NCI-H460 (cell line): Measurements from ENCODE around the gene CXCL11. TPM values are rescaled to one million over a fixed set of nuclear protein-coding genes. Genes with fewer than 3 reads are reported as not detected.
"Not testable (repeated sequence)": the region's sequence is repeated elsewhere in the genome, so short reads cannot be mapped to it uniquely, and the experiment has no call there.

Source experiments
- DNase-seq: peaks from one replicate; pipeline ENCODE4 v3.0.0-alpha.2; 2016; ENCODE audit warnings: low read depth; ENCODE audit errors: extremely low read depth
- total RNA-seq: library from RNA; depleted of rRNA; stranded (reverse); fragments of >200 nt; shearing (Covaris generic); gene quantifications from 2 replicates; pipeline ENCODE4 v1.2.3, GENCODE V29; 2014; rRNA removed

CXCL11 gene
- total RNA-seq, 1 experiment from 2014 or later = not detected

DNA sequence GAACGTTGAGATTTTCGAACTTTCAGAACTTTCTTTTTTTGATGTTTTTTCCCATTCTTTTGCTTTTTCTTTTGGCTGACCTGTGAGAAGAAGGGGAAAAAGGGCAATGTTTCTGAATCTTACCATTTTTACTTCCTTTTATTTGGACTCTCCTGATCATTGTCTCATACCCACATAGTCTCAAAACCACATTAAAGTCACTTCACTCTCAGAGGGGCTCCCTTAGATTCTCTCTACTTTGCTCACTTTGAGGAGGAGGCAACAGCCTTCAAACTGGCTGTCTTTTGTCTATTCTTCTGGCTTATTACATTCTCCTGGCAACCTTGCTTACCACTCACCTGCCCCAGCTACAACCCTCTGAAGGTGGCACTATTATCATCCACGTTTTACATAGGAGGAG lies 32.2 kb downstream of the CXCL11 start:
- DNase-seq = no peak

DNA sequence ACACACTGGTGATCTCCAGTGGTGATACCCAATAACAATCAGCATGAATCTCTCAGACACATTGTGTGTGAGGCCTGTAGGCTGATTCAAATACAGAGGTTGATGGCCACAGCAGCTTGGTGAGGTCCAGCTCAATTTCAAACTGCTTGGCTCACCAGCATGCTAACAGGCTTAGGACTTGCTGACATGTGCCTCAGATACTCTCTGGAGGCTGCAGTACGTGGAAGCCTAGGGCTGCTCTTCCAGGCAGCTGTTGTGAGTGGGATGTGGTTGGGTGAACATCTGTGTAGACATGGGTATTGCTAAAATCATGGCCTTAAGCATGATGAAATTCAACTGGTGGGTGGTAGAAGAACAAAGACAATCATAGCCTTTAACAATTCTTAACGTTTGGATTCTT lies 32.8 kb downstream of the CXCL11 start:
- no peak for DNase-seq

DNA sequence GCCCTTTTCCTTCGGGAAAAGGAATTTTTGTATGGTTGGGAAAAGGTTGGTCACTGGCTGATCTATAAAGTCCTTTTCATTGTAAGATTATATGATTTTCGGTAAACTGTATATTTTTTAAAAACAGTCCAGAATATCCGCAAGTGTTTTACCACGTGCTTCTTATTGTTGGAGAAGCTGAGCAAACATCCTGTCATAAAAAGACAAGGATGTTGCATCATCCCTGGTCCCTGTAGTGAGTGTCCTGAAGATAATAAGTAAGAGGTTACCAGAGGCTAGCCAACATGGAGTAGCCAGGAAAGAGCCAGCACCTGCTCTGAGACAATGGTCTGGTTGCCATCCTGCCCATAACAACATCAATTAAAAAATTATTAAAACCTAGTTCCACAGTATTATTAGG lies 33.7 kb downstream of the CXCL11 start:
- no peak for DNase-seq

DNA sequence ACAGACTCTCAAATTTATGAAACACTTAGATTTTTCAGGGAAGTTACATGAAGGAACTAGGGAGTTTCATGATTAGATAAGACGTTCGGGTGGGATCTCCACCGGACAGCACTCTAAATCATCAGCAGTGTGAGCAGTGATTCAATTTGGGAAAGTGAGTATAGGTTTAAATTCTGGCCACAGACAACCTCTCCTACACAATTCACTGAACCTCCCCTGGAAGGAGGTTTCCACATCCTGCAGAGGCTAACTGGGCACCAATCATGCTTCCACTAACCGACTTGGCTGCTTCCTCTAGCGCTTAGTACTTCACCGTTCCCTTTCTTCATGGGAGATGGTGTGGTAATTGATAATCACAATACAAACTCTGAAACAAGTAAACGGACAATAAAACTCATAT lies 34.2 kb downstream of the CXCL11 start:
- no peak for DNase-seq

DNA sequence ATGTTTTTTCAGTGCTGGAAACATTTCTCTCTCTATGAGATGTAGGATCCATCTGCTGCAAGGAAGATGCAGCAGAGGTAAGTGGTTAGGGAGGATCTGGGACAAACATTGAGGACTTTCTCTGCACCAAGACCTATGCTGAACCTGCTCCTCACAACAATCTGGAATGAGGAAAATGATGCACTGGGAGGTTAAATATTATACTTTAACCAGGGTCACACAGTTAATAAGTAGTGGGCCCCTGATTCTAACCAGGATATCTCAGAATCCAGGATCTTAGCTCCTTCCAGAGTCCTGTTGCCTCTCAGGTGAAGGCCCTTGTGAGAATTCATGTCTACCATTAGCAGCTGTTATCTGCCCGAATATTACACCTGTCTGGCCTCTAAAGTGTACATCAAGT lies 35.6 kb downstream of the CXCL11 start:
- DNase-seq = no peak

DNA sequence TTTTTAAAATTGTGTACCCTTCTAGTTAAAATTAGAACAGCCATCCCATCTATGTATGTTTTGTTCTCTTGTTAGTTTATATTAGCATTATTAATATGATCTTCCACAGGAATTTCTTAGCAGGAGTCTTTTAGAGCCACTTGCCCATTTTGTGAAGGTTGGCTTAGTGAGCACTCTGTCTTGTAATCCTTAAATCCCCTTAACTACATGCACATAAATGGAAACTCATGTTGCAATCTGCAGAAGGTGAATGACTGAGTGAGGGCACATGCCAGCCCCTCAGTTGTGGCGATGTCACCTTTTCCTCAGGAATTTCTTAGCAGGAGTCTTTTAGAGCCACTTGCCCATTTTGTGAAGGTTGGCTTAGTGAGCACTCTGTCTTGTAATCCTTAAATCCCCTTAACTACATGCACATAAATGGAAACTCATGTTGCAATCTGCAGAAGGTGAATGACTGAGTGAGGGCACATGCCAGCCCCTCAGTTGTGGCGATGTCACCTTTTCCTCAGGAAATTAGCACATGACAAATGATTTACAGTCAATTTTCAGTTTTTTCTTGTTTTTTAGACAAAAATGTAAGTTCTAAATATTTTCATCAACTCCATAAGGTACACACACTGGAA lies 37.2 kb downstream of the CXCL11 start:
- DNase-seq = not testable (repeated sequence)

DNA sequence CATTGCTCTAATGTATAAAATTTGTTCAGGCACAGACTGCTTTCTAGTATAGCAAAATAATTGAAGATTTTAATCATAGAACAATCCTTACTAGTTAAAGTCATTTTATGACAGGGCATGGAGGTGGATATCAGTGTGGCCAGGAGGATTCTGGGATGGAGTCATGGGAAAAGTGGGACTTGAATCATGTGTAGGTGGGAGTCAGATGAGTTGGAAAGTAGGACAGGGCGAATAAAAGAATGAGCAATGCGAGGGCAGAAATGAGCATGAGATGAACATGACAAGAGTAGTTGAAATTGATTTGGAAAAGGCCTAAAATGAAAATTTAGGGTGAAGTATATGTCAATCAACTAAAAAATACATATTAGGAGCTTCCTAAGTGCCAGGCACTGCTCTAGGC lies 37.9 kb downstream of the CXCL11 start:
- DNase-seq = no peak

DNA sequence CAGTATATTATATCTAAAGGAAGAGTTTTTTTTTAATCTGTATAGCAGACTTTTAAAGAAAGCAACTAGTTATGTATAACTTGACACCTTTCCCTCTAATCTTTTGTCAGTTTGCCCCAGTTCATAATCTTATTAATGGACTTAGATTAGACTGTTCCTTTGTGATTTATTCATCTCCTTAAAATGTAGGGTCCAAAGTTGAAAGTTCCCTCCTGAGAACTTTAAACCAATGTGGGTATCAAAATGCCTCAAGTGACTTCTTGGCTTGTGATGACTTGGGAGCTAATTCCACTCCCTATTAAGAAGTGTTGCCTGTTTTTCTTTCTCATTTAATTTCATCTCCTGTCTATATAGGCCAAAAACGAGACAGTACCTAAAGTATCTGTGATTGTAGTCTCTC lies 38.8 kb downstream of the CXCL11 start:
- DNase-seq = no peak

DNA sequence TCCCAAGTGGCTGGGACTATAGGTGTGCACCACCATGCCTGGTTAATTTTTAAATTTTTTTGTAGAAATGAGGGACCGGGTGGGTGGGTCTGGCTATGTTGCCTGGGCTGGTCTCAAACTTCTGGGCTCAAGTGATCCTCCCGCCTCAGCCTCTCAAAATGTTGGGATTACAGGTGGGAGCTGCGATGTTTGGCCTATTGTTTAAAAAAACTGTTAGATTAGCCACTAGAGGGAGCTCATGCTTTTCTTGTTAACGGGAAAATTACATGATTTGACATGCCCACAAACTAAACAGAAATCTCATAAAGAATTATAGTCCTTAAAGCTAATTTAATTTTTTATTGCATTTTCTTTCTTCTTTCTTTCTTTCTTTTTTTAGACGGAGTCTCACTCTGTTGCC lies 40.1 kb downstream of the CXCL11 start:
- DNase-seq = peak; percentile 43

DNA sequence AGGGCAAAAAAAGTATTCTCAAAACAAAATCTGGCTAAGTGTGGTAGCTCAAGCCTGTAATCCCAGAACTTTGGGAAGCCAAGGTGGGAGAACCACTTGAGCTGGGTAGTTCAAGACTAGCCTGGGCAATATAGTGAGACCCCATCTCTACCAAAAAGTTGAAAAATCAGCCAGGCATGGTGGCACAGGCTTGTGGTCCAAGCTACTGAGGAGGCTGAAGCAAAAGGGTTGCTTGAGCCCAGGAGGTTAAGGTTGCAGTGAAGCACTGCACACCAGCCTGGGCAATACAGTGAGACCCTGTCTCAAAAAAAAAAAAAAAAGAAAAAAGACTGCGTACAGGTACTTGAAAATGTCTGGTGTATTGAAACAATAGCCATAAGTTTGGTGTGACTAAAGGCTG lies 43.4 kb downstream of the CXCL11 start:
- DNase-seq = no peak

DNA sequence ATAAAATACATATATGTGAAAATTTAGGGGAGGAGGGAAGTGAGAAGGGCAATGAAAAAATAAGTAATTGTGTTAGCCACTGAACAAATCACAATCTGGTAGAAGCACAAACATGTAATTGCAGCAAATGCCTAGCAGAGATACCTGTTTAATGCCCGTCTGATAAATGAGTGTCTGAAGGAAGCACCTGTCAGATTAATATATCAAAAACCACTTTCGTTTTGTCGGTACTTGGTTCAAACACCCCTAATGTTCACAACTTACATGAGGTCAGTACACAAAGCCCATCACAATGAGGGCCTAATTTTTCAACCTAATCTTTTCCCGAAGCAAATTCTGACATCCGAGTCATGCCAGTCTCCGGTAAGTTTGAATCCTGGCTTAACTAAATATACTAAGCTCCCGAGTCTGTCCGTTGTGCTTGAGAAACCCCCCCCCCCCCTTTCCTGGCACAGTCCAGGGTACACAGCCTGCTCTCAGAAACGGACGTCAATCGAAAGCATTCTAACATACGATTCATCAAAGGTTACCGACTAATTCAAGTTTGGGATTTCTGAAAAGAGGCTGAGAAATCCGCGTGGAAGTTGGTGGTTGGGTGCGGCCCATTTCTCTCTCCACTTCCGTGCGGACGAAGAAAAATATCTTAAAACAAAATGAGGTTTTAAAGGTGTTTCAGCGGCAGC lies 45.9 kb downstream of the CXCL11 start:
- no peak for DNase-seq

DNA sequence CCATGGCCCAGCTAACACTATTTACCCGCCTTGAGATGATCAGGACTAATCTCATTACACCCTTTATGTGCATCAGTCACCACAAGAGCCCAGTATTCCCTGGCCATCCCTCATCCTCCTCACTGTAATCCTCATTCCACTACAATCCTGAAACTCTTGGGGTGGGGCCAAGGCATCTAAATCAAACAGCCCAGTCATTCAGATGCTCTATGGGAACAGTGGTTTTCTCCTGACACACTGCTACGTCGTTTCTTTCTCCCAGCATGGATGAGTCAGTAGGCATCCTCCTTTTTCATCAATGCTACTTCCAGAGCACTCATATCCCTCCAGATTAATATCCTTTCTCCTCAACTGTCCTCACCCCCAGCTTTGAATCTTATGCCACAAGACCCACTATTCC lies 50.8 kb downstream of the CXCL11 start:
- no peak for DNase-seq

Other genes with a start within 250 kb of the CXCL11 start
- not detected in 2 replicates for gene PPEF2, start 133.6 kb downstream of the CXCL11 start, total RNA-seq
- gene NAAA, start 95.1 kb downstream of the CXCL11 start, total RNA-seq = 14.2 and 17.6 TPM in 2 replicates
- 41.3 and 45.7 TPM in 2 replicates for gene SDAD1, start 45.1 kb downstream of the CXCL11 start, total RNA-seq
- not detected in 2 replicates for gene CXCL9, start 28.6 kb downstream of the CXCL11 start, total RNA-seq
- gene CXCL10, start 12.6 kb downstream of the CXCL11 start, total RNA-seq = not detected in 2 replicates
- gene ART3, start 38.6 kb upstream of the CXCL11 start, total RNA-seq = not detected in 2 replicates
- 31.7 and 37.3 TPM in 2 replicates for gene NUP54, start 112.3 kb upstream of the CXCL11 start, total RNA-seq
- 133 and 137 TPM in 2 replicates for gene SCARB2, start 177.8 kb upstream of the CXCL11 start, total RNA-seq
- gene FAM47E, start 215.7 kb upstream of the CXCL11 start, total RNA-seq = 0.30 and 0.78 TPM in 2 replicates